H1 (cell line): ENCODE data around the gene NUDT1. TPM values are rescaled to one million over a fixed set of nuclear protein-coding genes. Genes with fewer than 3 reads are reported as not detected.

Experiments used
- CTCF ChIA-PET: fragments of 300-600 bp; sonication (Branson Sonifier 250); formaldehyde crosslinking; loops from one replicate; lab custom pipeline; 2021; ENCODE audit not compliant: partially characterized antibody; lab: Charles Lee
- POLR2A ChIA-PET: fragments of 300-600 bp; sonication (Branson Sonifier 250); formaldehyde crosslinking; loops from one replicate; lab custom pipeline; 2021; ENCODE audit warnings: inconsistent platforms; ENCODE audit not compliant: partially characterized antibody; lab: Charles Lee
- DNase-seq, 2 experiments: peaks; one replicate each; pipeline versions ENCODE4 v3.0.0 to v3.0.0-alpha.2; 2010 to 2022; ENCODE audit warnings: low spot score in 2 of 2, low read depth in 1 of 2, mixed read lengths in 1 of 2
- FAIRE-seq: peaks from 2 replicates; lab custom pipeline; 2011; peaks lifted over from hg19 to GRCh38; lab: Jason Lieb, UNC
- H2AFZ ChIP-seq: 2 replicates; pipeline ENCODE4 v1.8.1; 2012; ENCODE audit warnings: low read length, inconsistent platforms
- H2AK5ac ChIP-seq: 2 replicates; pipeline ENCODE4 v1.6.1; 2013; ENCODE audit warnings: low read depth, low read length
- H2BK120ac ChIP-seq: replicated peaks from 2 replicates; pipeline ENCODE3; 2013; ENCODE audit warnings: low read depth, low read length, inconsistent platforms
- H2BK12ac ChIP-seq: 2 replicates; pipeline ENCODE4 v1.6.1; 2013; ENCODE audit warnings: low read depth, low read length
- H2BK15ac ChIP-seq: 2 replicates; pipeline ENCODE4 v1.6.1; 2013; ENCODE audit warnings: low read length
- H2BK20ac ChIP-seq: 2 replicates; pipeline ENCODE4 v1.6.1; 2013; ENCODE audit warnings: low read length
- H2BK5ac ChIP-seq: 2 replicates; pipeline ENCODE4 v1.6.1; 2013; ENCODE audit warnings: low read depth, low read length
- H3K14ac ChIP-seq: 2 replicates; pipeline ENCODE4 v1.6.1; 2013; ENCODE audit warnings: inconsistent platforms; ENCODE audit not compliant: insufficient read length
- H3K18ac ChIP-seq: 2 replicates; pipeline ENCODE4 v1.6.1; 2013; ENCODE audit warnings: low read length; ENCODE audit errors: extremely low read depth
- H3K23ac ChIP-seq: 2 replicates; pipeline ENCODE4 v1.6.1; 2013; ENCODE audit warnings: inconsistent platforms; ENCODE audit not compliant: insufficient read length
- H3K23me2 ChIP-seq: 2 replicates; pipeline ENCODE4 v1.6.1; 2013; ENCODE audit warnings: low read depth, low read length
- H3K27ac ChIP-seq: 2 replicates; pipeline ENCODE4 v1.6.1; 2011; ENCODE audit warnings: low read depth, low read length, inconsistent platforms
- H3K27me3 ChIP-seq, 4 experiments: replicated peaks in 1 of 4; 1 replicate in 1 of 4; 2 replicates in 3 of 4; pipeline versions ENCODE4 v1.6.1 to v1.8.1; 2011 to 2013; ENCODE audit warnings: low read length in 3 of 4, mild to moderate bottlenecking in 3 of 4, inconsistent platforms in 2 of 4, mixed read lengths in 2 of 4, moderate library complexity in 1 of 4; ENCODE audit not compliant: control insufficient read depth in 3 of 4, insufficient read depth in 3 of 4; ENCODE audit errors: extremely low read depth in 1 of 4
- H3K36me3 ChIP-seq, 4 experiments: 2 replicates each; pipeline versions ENCODE4 v1.6.1 to v1.8.1; 2011 to 2013; ENCODE audit warnings: mild to moderate bottlenecking in 4 of 4, low read length in 3 of 4, moderate library complexity in 2 of 4, control low read depth in 1 of 4, inconsistent platforms in 1 of 4; ENCODE audit not compliant: insufficient read depth in 4 of 4, control insufficient read depth in 2 of 4
- H3K4ac ChIP-seq: replicated peaks from 2 replicates; pipeline ENCODE3; 2013; ENCODE audit warnings: low read length, low read depth, mixed read lengths, inconsistent platforms; ENCODE audit not compliant: insufficient read length
- H3K4me1 ChIP-seq, 4 experiments: replicated peaks in 1 of 4; 1 replicate in 1 of 4; 2 replicates in 3 of 4; pipeline versions ENCODE4 v1.6.1 to v1.8.1; 2011 to 2013; ENCODE audit warnings: low read length in 3 of 4, inconsistent platforms in 2 of 4, mixed read lengths in 1 of 4; ENCODE audit not compliant: insufficient read depth in 4 of 4, control insufficient read depth in 3 of 4
- H3K4me2 ChIP-seq, 2 experiments: 2 replicates each; pipeline versions ENCODE4 v1.6.1 to v1.8.1; 2011 to 2013; ENCODE audit warnings: low read depth in 2 of 2, low read length in 2 of 2, control low read depth in 1 of 2, inconsistent platforms in 1 of 2, mild to moderate bottlenecking in 1 of 2; ENCODE audit not compliant: insufficient read depth in 1 of 2
- H3K4me3 ChIP-seq, 4 experiments: fragments of 200-600, 300-600 bp in 1 of 4; sonication (generic), shearing (Covaris generic), sonication (Bioruptor Twin) in 1 of 4; 2 replicates each; pipeline versions ENCODE4 v1.5.1 to v1.8.1; 2011 to 2016; ENCODE audit warnings: low read length in 4 of 4, low read depth in 3 of 4, control low read depth in 2 of 4, inconsistent platforms in 2 of 4, mild to moderate bottlenecking in 2 of 4, mixed read lengths in 1 of 4, moderate library complexity in 1 of 4; ENCODE audit not compliant: insufficient read depth in 2 of 4; ENCODE audit errors: extremely low read depth in 1 of 4
- H3K56ac ChIP-seq: replicated peaks from 2 replicates; pipeline ENCODE3; 2013; ENCODE audit warnings: low read depth, mild to moderate bottlenecking, mixed read lengths, low read length, inconsistent platforms; ENCODE audit not compliant: insufficient read length
- H3K79me1 ChIP-seq: 2 replicates; pipeline ENCODE4 v1.6.1; 2013; ENCODE audit warnings: low read depth, low read length, control low read depth
- H3K79me2 ChIP-seq, 2 experiments: 2 replicates each; pipeline versions ENCODE4 v1.6.1 to v1.8.1; 2012 to 2013; ENCODE audit warnings: low read length in 2 of 2, mild to moderate bottlenecking in 2 of 2, inconsistent platforms in 1 of 2; ENCODE audit not compliant: insufficient read depth in 2 of 2, control insufficient read depth in 1 of 2
- H3K9ac ChIP-seq, 4 experiments: replicated peaks in 1 of 4; 1 replicate in 1 of 4; 2 replicates in 3 of 4; pipeline versions ENCODE4 v1.6.1 to v1.8.1; 2011 to 2013; ENCODE audit warnings: low read depth in 3 of 4, low read length in 3 of 4, control low read depth in 2 of 4, mild to moderate bottlenecking in 2 of 4, moderate library complexity in 2 of 4, inconsistent platforms in 1 of 4; ENCODE audit errors: extremely low read depth in 1 of 4
- H3K9me3 ChIP-seq, 2 experiments: 2 replicates each; pipeline versions ENCODE4 v1.6.1 to v1.8.1; 2012 to 2013; ENCODE audit warnings: mild to moderate bottlenecking in 2 of 2, moderate library complexity in 2 of 2, control low read depth in 1 of 2, inconsistent platforms in 1 of 2, low read depth in 1 of 2, low read length in 1 of 2, mixed read lengths in 1 of 2; ENCODE audit not compliant: insufficient read depth in 2 of 2
- H4K20me1 ChIP-seq, 2 experiments: replicated peaks in 1 of 2; 2 replicates each; pipeline versions ENCODE3 to v1.8.1; 2011 to 2013; ENCODE audit warnings: inconsistent platforms in 2 of 2, low read length in 2 of 2, mild to moderate bottlenecking in 1 of 2; ENCODE audit not compliant: insufficient read depth in 2 of 2, control insufficient read depth in 1 of 2
- H4K5ac ChIP-seq: 2 replicates; pipeline ENCODE4 v1.6.1; 2013; ENCODE audit warnings: low read length, low read depth, mixed read lengths, inconsistent platforms; ENCODE audit not compliant: insufficient read length
- H4K8ac ChIP-seq: 2 replicates; pipeline ENCODE4 v1.8.0; 2013; ENCODE audit warnings: mild to moderate bottlenecking, moderate library complexity, low read length, inconsistent platforms; ENCODE audit not compliant: insufficient read depth; ENCODE audit errors: extremely low read depth
- H4K91ac ChIP-seq: replicated peaks from 2 replicates; pipeline ENCODE3; 2013; ENCODE audit warnings: low read length, mixed read lengths, inconsistent platforms; ENCODE audit not compliant: insufficient read length
- GABPA ChIP-seq: IDR thresholded peaks from 2 replicates; pipeline ENCODE4 v1.6.1; 2011; ENCODE audit warnings: mild to moderate bottlenecking, low read length, moderate library complexity, borderline replicate concordance; ENCODE audit not compliant: insufficient read depth
- GTF2F1 ChIP-seq: IDR thresholded peaks from 2 replicates; pipeline ENCODE4 v1.6.1; 2012; ENCODE audit warnings: low read depth, low read length, improper control_type of control experiment, borderline replicate concordance
- HDAC6 ChIP-seq: IDR thresholded peaks from one replicate; pipeline ENCODE4 v1.7.1; 2012; ENCODE audit warnings: low read depth, mild to moderate bottlenecking, inconsistent platforms, low read length, moderate library complexity
- KDM5A ChIP-seq: fragments of 200-600 bp; IDR thresholded peaks from 2 replicates; pipeline ENCODE4 v1.7.1; 2012; ENCODE audit warnings: mild to moderate bottlenecking, low read length, inconsistent platforms, mixed read lengths
- POU5F1 ChIP-seq: IDR thresholded peaks from 2 replicates; pipeline ENCODE4 v1.6.1; 2011; ENCODE audit warnings: low read depth, mild to moderate bottlenecking, low read length, moderate library complexity
- RAD21 ChIP-seq, 2 experiments: IDR thresholded peaks in 1 of 2; conservative IDR thresholded peaks in 1 of 2; 2 replicates each; pipeline ENCODE4 v1.6.1; 2011; ENCODE audit warnings: low read depth in 2 of 2, low read length in 2 of 2, improper control_type of control experiment in 1 of 2, inconsistent platforms in 1 of 2, mild to moderate bottlenecking in 1 of 2, moderate library complexity in 1 of 2
- WGBS, 2 experiments: shearing (Covaris generic) in 1 of 2; methylation state at CpG; one replicate each; pipeline versions ENCODE4 v1.1.6 to v1.1.7; 2013 to 2015; ENCODE audit warnings: low lambda C conversion rate in 2 of 2, mixed read lengths in 2 of 2, inconsistent platforms in 1 of 2, low coverage in 1 of 2, missing lambda C conversion rate in 1 of 2; ENCODE audit not compliant: insufficient replicate concordance in 2 of 2, insufficient coverage in 1 of 2, insufficient read length in 1 of 2; ENCODE audit errors: extremely low coverage in 1 of 2, missing lambda C conversion rate in 1 of 2; 5-methylcytosine and 5-hydroxymethylcytosine counted together
- long read RNA-seq, 2 experiments: library from RNA in 1 of 2; library from capped mRNA in 1 of 2; stranded (forward); transcript quantifications; one replicate each; pipeline ENCODE4 v2.0.0, GENCODE V29; 2021; ENCODE audit warnings: inconsistent platforms in 1 of 2
- polyA minus RNA-seq, 3 experiments: library from RNA; depleted of rRNA, polyadenylated mRNA; stranded (reverse); fragments of >200 nt; gene quantifications; 1 replicate in 2 of 3; 2 replicates in 1 of 3; pipeline ENCODE4 v1.2.3, GENCODE V29; 2011
- polyA plus RNA-seq, 7 experiments: library from polyadenylated mRNA; depleted of rRNA in 3 of 7; stranded (reverse) in 5 of 7; unstranded in 2 of 7; fragments of >200 nt in 5 of 7; fragments of 200-250 nt in 2 of 7; gene quantifications; 1 replicate in 5 of 7; 2 replicates in 1 of 7; 4 replicates in 1 of 7; pipeline versions ENCODE4 v1.2.1 to v1.2.3, GENCODE V29; 2011 to 2013; ENCODE audit warnings: missing spikeins in 2 of 7, mixed read lengths in 2 of 7
- total RNA-seq: library from RNA; stranded (reverse); fragmentation: NEBNext Ultra II Directional; extraction: Animal tissue kit (Norgen Biotek cat#: 25700); gene quantifications from 2 replicates; pipeline ENCODE4 v1.2.1, GENCODE V29; 2021

The NUDT1 gene
- total RNA-seq (76.1 and 85.2 TPM in 2 replicates), polyA plus RNA-seq (2011; rRNA removed) (89.5 and 101 TPM in 2 replicates), polyA minus RNA-seq (2011; rRNA and poly(A)+ RNA removed) (29.5 and 36.6 TPM in 2 replicates)
- 97.8 TPM for polyA plus RNA-seq (2011; cell fraction: cytosol; rRNA removed)
- 69.8 TPM for polyA plus RNA-seq (2011; cell fraction: nucleus; rRNA removed)
- polyA plus RNA-seq (2012, experiment 1 of 2): 103 to 158 TPM (median 150 TPM) in 4 replicates
- 122 TPM for polyA plus RNA-seq (2012, experiment 2 of 2)
- 52.9 TPM for polyA plus RNA-seq (2013, experiment 1 of 2)
- polyA plus RNA-seq (2013, experiment 2 of 2): 59.3 TPM
- polyA minus RNA-seq (2011; cell fraction: cytosol; rRNA and poly(A)+ RNA removed): 29.8 TPM
- 20.8 TPM for polyA minus RNA-seq (2011; cell fraction: nucleus; rRNA and poly(A)+ RNA removed)
- long read RNA-seq, experiment 1, transcript NUDT1-206 (3 exons, 714 nt): major isoform, 20 of 33 reads
- long read RNA-seq, experiment 1, partial matches to known transcripts: 10 of 33 reads
- long read RNA-seq, experiment 1, other reads (novel, unspliced or antisense): 0 of 33 reads
- long read RNA-seq, experiment 2, partial matches to known transcripts: 0 of 4 reads
- long read RNA-seq, experiment 2, other reads (novel, unspliced or antisense): 2 of 4 reads

DNA sequence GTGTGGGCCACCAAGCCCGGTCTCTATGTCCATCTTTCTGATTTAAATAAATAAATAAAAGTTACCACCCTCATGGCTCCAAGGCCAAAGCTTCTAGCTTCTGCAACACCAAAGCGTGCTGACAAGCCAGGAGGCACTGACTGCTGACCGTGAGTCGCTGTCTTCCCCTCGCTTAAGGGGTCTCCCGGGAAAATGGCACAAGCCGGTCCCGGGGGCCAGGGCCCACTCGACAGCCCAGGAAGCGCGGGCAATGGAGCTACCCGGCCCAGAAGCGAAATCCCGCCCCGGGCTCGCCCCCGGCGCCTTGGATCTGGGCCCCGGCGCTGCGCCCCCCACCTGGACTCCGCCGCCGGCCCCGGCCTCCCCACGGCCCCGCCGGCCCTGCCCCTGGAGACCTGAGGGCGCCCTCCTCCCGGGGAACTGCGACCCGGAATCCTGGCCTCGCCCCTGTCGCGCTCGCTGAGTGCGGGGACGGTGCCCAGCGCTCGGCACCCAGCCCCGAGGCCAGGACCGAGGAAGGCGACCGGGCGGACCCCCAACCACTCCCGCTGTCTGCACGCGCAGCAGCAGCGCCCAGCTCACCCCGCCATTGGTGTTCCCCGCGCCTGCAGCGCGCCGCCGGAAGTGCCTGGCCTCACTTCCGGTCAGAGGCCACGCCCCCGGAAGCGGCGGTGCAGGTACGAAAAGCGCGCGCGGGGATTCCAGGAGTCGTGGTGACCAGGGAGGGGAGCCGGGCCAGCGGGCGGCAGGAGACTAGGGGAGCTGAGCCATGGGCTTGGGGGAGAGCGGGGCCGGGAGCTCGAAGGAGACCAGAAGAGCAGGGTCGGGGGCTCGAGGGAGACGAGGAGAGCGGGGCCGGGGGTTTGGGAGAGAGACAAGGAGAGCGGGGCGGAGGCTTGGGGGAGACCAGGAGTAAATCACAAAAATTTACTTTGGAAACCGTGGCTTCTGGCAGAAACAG, at the start of gene NUDT1, which contains the start of gene MRM2:
NUDT1 (plus strand) TSS at position 647 of the 961 bp plus-strand sequence. CDS start 2,349 bp downstream, outside the sequence.
MRM2 (minus strand) TSS at position 626 of the 961 bp plus-strand sequence; CDS start at position 590, 36 bp downstream.
- H3K27me3 ChIP-seq: no peaks in the 10 kb centered on the region; a peak in 1 of 7 replicates
- peak within 1 kb of the TSS; percentile 88 for H4K5ac ChIP-seq
- H3K18ac ChIP-seq: peak within 1 kb of the TSS; percentile 96
- H3K4me1 ChIP-seq: peaks cover 0 to 11% (median 4%) of the 10 kb centered on the region in 4 experiments; a peak in 4 of 7 replicates
- WGBS, 2 experiments: 2% methylated on average over 39 of the region's 81 CpGs; no CpG with 5 or more reads in 1 of the 2 experiments
- peaks cover 3% of the 10 kb centered on the region; the same call in 1 of the 2 replicates for H3K23me2 ChIP-seq
- H2BK12ac ChIP-seq: no peak within 1 kb of the TSS
- ChIA-PET CTCF (interaction anchor here (0.5 to 3.2 kb wide), 9 partner anchors 18 to 948 kb away, joined by 3 to 16 read pairs (median 3); no protein-coding TSS in a partner anchor), POLR2A (interaction anchor here (1.0 to 2.8 kb wide), 13 partner anchors 9 to 114 kb away, joined by 3 to 36 read pairs (median 4); partner anchors contain the start of gene MAD1L1)
- no peaks in the 10 kb centered on the region for H3K9me3 ChIP-seq
- H4K20me1 ChIP-seq: peaks cover 0 to 8% of the 10 kb centered on the region in 2 experiments
- H3K23ac ChIP-seq: no peak within 1 kb of the TSS
- no peak within 1 kb of the TSS for H2AK5ac ChIP-seq
- H2BK120ac ChIP-seq: no peak within 1 kb of the TSS
- peak within 1 kb of the TSS; percentile 55 for H3K56ac ChIP-seq
- peak within 1 kb of the TSS; percentile 76 for H4K91ac ChIP-seq
- H2BK15ac ChIP-seq: 0 out of 2 replicates have a peak within 1 kb of the TSS, but pooled peaks have one; percentile 25
- peak within 1 kb of the TSS; percentile 71 for H3K4ac ChIP-seq
- no peak within 1 kb of the TSS for H2BK5ac ChIP-seq
- H4K8ac ChIP-seq: peak within 1 kb of the TSS; percentile 85; the same call in 1 of the 2 replicates
- H3K79me2 ChIP-seq: peaks cover 0 to 24% of the 10 kb centered on the region in 2 experiments; a peak in 2 of 4 replicates
- 0 out of 2 replicates have a peak, but pooled peaks cover 2% of the 10 kb centered on the region for H3K79me1 ChIP-seq
- no peak within 1 kb of the TSS for H3K14ac ChIP-seq
- no peak within 1 kb of the TSS for H2AFZ ChIP-seq
- peaks cover 6 to 24% (median 21%) of the 10 kb centered on the region in 4 experiments for H3K36me3 ChIP-seq
- DNase-seq (peak in 1 of 2 experiments; percentile 92), FAIRE-seq (no peak)
- H2BK20ac ChIP-seq: no peak within 1 kb of the TSS
- H3K27ac ChIP-seq: peak within 1 kb of the TSS; percentile 76
- H3K4me3 ChIP-seq: peak within 1 kb of the TSS; percentile 84 to 100 (median 87)
- peak within 1 kb of the TSS; percentile 80 to 88 (median 84) for H3K9ac ChIP-seq
- peak within 1 kb of the TSS; percentile 92 to 94 for H3K4me2 ChIP-seq
- TF ChIP-seq GTF2F1 (no peak), HDAC6 (no peak), RAD21 (IDR thresholded peaks at IDR 0.05 in 1 of 2, conservative IDR thresholded peaks at IDR 0.05 in 1 of 2; ENCODE audit: low read depth in 2 of 2, low read length in 2 of 2) (no peak), KDM5A (peak; percentile 59), POU5F1 (no peak), GABPA (peak; percentile 97)
